Activated T-helper 2 cell treated with anti-CD3 and anti-CD28 coated beads, Interferon-gamma antibody, Interleukin-2, Interleukin-4, amounts not matched to agents 10 μg/mL and 5 μg/mL and 100 μg/mL, durations not matched to agents 14 hours and 24 hours and 36 hours (primary cell): Measurements from ENCODE around the gene C1orf216. TPM values are rescaled to one million over a fixed set of nuclear protein-coding genes. Genes with fewer than 3 reads are reported as not detected.

ENCODE experiments used
- DNase-seq: peaks from one replicate; pipeline ENCODE4 v3.0.0; 2021; ENCODE audit warnings: low spot score
- H3K27ac Mint-ChIP-seq: one replicate; pipeline ENCODE4 v1.8.0; 2021; ENCODE audit warnings: mixed read lengths
- H3K27me3 Mint-ChIP-seq: one replicate; pipeline ENCODE4 v1.8.0; 2021; ENCODE audit warnings: low read depth, mixed read lengths
- H3K36me3 Mint-ChIP-seq: one replicate; pipeline ENCODE4 v1.8.0; 2021; ENCODE audit warnings: low read depth, mixed read lengths
- H3K4me1 Mint-ChIP-seq: one replicate; pipeline ENCODE4 v1.8.0; 2021; ENCODE audit warnings: low read depth, mixed read lengths
- H3K4me3 Mint-ChIP-seq: one replicate; pipeline ENCODE4 v1.8.0; 2021; ENCODE audit warnings: low read depth, mild to moderate bottlenecking, moderate library complexity, mixed read lengths
- H3K9me3 Mint-ChIP-seq: one replicate; pipeline ENCODE4 v1.8.0; 2021; ENCODE audit warnings: mixed read lengths
- intact Hi-C: fragments of 100-400 bp; cut with micrococcal nuclease; formaldehyde crosslinking; loops from one replicate; pipeline ENCODE4 v1.15.1; 2023
- total RNA-seq: library from RNA; stranded (reverse); gene quantifications from 2 replicates; pipeline ENCODE4 v1.2.3, GENCODE V29; 2022

C1orf216 gene, protein sequence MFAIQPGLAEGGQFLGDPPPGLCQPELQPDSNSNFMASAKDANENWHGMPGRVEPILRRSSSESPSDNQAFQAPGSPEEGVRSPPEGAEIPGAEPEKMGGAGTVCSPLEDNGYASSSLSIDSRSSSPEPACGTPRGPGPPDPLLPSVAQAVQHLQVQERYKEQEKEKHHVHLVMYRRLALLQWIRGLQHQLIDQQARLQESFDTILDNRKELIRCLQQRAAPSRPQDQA
- total RNA-seq = 25.4 and 26.2 TPM in 2 replicates

DNA sequence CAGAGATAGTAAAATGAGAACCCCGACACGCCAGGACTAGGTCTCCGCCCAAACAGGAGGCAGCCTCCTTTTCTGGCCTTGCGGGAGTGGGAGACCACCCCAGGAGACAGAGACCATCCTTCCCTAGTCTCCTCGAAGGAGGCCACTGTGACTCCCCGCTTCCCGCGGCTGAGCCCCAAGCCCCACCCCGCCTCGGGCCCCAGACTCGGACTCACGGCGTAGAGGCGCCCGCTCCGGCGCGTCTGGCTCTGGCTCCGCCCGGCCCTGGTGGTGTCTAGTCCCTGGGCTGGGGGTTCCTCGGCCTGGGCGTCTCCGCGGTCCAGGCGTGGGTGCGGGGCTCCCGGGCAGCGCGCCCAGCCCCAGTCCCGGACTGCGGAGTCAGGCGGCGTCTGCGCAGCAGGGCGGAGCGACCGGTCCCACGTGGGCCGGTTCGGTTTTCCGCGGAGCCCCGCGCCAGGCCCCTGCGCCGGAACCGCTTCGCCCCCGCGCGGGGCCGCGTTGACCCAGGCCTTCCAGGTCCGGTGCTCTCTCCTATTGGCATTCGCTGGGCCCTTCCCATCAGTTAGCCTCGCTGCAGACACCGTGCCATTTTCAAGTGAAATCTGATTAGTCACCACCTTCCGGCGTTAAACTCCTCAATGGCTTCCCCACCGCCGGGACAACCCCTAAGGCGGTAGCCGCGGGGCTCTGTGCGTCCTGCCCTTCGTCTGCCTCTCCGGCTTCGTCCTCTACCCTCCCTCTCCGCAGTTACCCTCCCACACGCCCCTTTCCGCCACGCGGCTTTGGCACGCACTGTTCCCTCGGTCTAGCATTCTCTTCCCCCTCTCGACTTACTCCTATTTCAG, at the start of gene C1orf216:
TSS of gene C1orf216 (minus strand) at position 393 of the 845 bp plus-strand sequence. CDS start 2,563 bp downstream, outside the sequence.
- peaks cover 24% of the 10 kb centered on the region for H3K36me3 Mint-ChIP-seq
- H3K4me3 Mint-ChIP-seq = peak within 1 kb of the TSS; percentile 91
- H3K9me3 Mint-ChIP-seq = no peaks in the 10 kb centered on the region
- H3K4me1 Mint-ChIP-seq = peaks cover 29% of the 10 kb centered on the region
- DNase-seq = peak; percentile 58
- peak within 1 kb of the TSS; percentile 92 for H3K27ac Mint-ChIP-seq
- H3K27me3 Mint-ChIP-seq = no peaks in the 10 kb centered on the region
- intact Hi-C loops = loop anchor here (2.0 to 10.0 kb wide), 4 partner anchors 54 to 526 kb away; partner anchors contain the start of genes PSMB2 and SFPQ

GRCh38 chr1:35764283-35764682, 45.6 kb upstream of the C1orf216 start:
- no peaks in the 10 kb centered on the region for H3K27me3 Mint-ChIP-seq
- no peak for DNase-seq
- peaks cover 36% of the 10 kb centered on the region for H3K4me1 Mint-ChIP-seq
- H3K9me3 Mint-ChIP-seq = no peaks in the 10 kb centered on the region
- H3K4me3 Mint-ChIP-seq = no peak overlapping the region
- peaks cover 68% of the 10 kb centered on the region for H3K36me3 Mint-ChIP-seq
- H3K27ac Mint-ChIP-seq = no peak overlapping the region
- intact Hi-C loops = loop anchor here (10.0 kb wide), 1 partner anchor 119 kb away; the partner anchor contains the start of gene PSMB2

- Mint-ChIP-seq H3K9me3 (no peaks in the 10 kb centered on the region), H3K4me1 (peaks cover 31% of the 10 kb centered on the region), H3K36me3 (peaks cover 68% of the 10 kb centered on the region), H3K27me3 (no peaks in the 10 kb centered on the region), H3K27ac (peak overlapping the region; percentile 55), H3K4me3 (no peak overlapping the region)
- no peak for DNase-seq
- intact Hi-C loops = loop anchor here (10.0 kb wide), 1 partner anchor 118 kb away; the partner anchor contains the start of gene PSMB2
Observed at GRCh38 chr1:35763201-35763600, 44.5 kb upstream of the C1orf216 start.

- Mint-ChIP-seq H3K36me3 (peaks cover 68% of the 10 kb centered on the region), H3K4me1 (peaks cover 31% of the 10 kb centered on the region), H3K9me3 (no peaks in the 10 kb centered on the region), H3K4me3 (no peak overlapping the region), H3K27ac (no peak overlapping the region), H3K27me3 (no peaks in the 10 kb centered on the region)
- intact Hi-C loops = loop anchor here (10.0 kb wide), 1 partner anchor 117 kb away; the partner anchor contains the start of gene PSMB2
- no peak for DNase-seq
Observed at GRCh38 chr1:35762141-35762540, 43.5 kb upstream of the C1orf216 start.

DNA sequence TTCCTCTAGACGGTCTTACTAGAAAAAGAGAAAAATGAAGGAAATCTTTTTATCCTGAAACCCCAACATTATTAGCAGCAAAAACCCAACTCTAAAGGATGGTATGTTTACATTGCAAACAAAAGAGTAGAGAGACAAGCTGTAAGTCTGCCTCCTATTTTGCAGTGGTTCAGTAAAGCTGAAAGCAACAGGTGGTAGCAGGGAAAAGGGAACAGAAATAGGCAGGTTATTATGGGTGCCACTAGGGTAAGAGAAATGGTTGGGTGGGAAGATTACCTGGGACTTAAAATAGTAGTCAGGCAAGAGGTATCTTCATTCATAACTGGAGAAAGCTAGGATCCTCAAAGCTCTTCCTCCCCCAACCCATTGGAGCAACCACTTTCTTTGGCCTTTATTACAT, 37.4 kb upstream of the C1orf216 start:
- H3K9me3 Mint-ChIP-seq = no peaks in the 10 kb centered on the region
- no peak overlapping the region for H3K4me3 Mint-ChIP-seq
- DNase-seq = no peak
- H3K27me3 Mint-ChIP-seq = no peaks in the 10 kb centered on the region
- peaks cover 6% of the 10 kb centered on the region for H3K4me1 Mint-ChIP-seq
- H3K27ac Mint-ChIP-seq = no peak overlapping the region
- intact Hi-C loops = no loop called here
- H3K36me3 Mint-ChIP-seq = peaks cover 59% of the 10 kb centered on the region

DNA sequence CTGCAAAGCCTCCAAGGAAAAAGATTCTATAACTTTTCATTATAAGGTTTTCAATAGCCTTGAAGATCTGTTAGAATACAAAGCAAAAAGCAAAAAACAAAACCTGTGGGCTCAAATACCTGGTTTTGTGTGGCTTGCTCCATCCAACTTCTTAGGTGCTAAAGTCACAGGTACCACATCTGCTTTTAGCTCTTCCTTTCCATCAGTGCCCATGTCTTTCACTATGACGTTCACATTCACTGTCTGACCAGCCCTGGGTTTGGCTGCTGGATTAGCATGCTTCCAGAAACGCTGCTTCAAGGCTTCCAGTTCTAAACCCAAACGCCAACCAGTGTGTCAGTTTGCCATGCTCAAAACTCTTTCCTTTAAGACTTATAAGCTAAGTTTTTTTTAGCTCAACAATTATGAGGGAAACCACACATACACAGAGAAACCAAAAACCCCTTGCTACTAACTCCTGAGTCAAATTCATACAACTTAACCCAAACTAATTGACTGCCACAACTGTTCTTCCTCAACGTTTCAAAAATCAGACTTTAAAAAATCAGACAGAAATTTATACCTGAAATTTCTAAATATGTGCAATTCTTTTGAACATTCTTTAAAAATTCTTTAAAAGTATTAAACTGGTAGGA, 35.1 kb upstream of the C1orf216 start:
- Mint-ChIP-seq H3K4me3 (no peak overlapping the region), H3K9me3 (no peaks in the 10 kb centered on the region), H3K4me1 (peaks cover 3% of the 10 kb centered on the region), H3K27me3 (no peaks in the 10 kb centered on the region), H3K27ac (no peak overlapping the region), H3K36me3 (peaks cover 51% of the 10 kb centered on the region)
- intact Hi-C loops = no loop called here
- DNase-seq = no peak

GRCh38 chr1:35748326-35748725, 29.6 kb upstream of the C1orf216 start:
- H3K27ac Mint-ChIP-seq = no peak overlapping the region
- no peak overlapping the region for H3K4me3 Mint-ChIP-seq
- no peaks in the 10 kb centered on the region for H3K4me1 Mint-ChIP-seq
- DNase-seq = no peak
- intact Hi-C loops = no loop called here
- no peaks in the 10 kb centered on the region for H3K9me3 Mint-ChIP-seq
- H3K36me3 Mint-ChIP-seq = peaks cover 57% of the 10 kb centered on the region
- no peaks in the 10 kb centered on the region for H3K27me3 Mint-ChIP-seq

GRCh38 chr1:35745124-35745730, 26.5 kb upstream of the C1orf216 start:
- H3K36me3 Mint-ChIP-seq = peaks cover 48% of the 10 kb centered on the region
- H3K4me3 Mint-ChIP-seq = no peak overlapping the region
- no peaks in the 10 kb centered on the region for H3K27me3 Mint-ChIP-seq

GRCh38 chr1:35737120-35737519, 18.4 kb upstream of the C1orf216 start:
- Mint-ChIP-seq H3K27ac (no peak overlapping the region), H3K4me1 (peaks cover 2% of the 10 kb centered on the region), H3K36me3 (peaks cover 57% of the 10 kb centered on the region)

More at GRCh38 chr1:35745124-35745730, 26.5 kb upstream of the C1orf216 start:
- Mint-ChIP-seq H3K9me3 (no peaks in the 10 kb centered on the region), H3K4me1 (no peaks in the 10 kb centered on the region), H3K27ac (no peak overlapping the region)
- intact Hi-C loops = no loop called here
- DNase-seq = no peak

GRCh38 chr1:35727434-35728040, 8.9 kb upstream of the C1orf216 start:
- H3K27me3 Mint-ChIP-seq = no peaks in the 10 kb centered on the region
- no peak overlapping the region for H3K4me3 Mint-ChIP-seq
- H3K27ac Mint-ChIP-seq = no peak overlapping the region
- no peak for DNase-seq
- H3K4me1 Mint-ChIP-seq = no peaks in the 10 kb centered on the region
- intact Hi-C loops = no loop called here
- H3K9me3 Mint-ChIP-seq = no peaks in the 10 kb centered on the region
- H3K36me3 Mint-ChIP-seq = peaks cover 15% of the 10 kb centered on the region

More at GRCh38 chr1:35737120-35737519, 18.4 kb upstream of the C1orf216 start:
- H3K27me3 Mint-ChIP-seq = no peaks in the 10 kb centered on the region
- intact Hi-C loops = no loop called here
- DNase-seq = no peak
- H3K9me3 Mint-ChIP-seq = no peaks in the 10 kb centered on the region
- no peak overlapping the region for H3K4me3 Mint-ChIP-seq

GRCh38 chr1:35726450-35727433, 8.1 kb upstream of the C1orf216 start:
- no peak for DNase-seq
- Mint-ChIP-seq H3K27me3 (no peaks in the 10 kb centered on the region), H3K36me3 (peaks cover 12% of the 10 kb centered on the region), H3K9me3 (no peaks in the 10 kb centered on the region), H3K4me1 (no peaks in the 10 kb centered on the region), H3K4me3 (no peak overlapping the region), H3K27ac (no peak overlapping the region)
- intact Hi-C loops = no loop called here
